NK-92 treated with Interleukin-12 subunit alpha and Interleukin-12 subunit beta, amount 100 ng/mL, for 24 hours (cell line): ENCODE results near the gene ANKRD40.
"Not testable (repeated sequence)": the region's sequence is repeated elsewhere in the genome, so short reads cannot be mapped to it uniquely, and the experiment has no call there.

Experiments used
- DNase-seq: peaks from one replicate; lab custom pipeline; 2025; lab: John Stamatoyannopoulos, UW

The ANKRD40 gene

GRCh38 chr17:50710650-50711049, 2.9 kb upstream of the ANKRD40 start:
- DNase-seq: no peak

- DNase-seq: no peak
Observed at GRCh38 chr17:50710025-50710424, 2.3 kb upstream of the ANKRD40 start.

- DNase-seq: not testable (repeated sequence)
Observed at GRCh38 chr17:50709053-50709452, 1.3 kb upstream of the ANKRD40 start.

GRCh38 chr17:50708050-50709000, 611 bp upstream of the ANKRD40 start:
- no peak for DNase-seq

- DNase-seq: no peak
Observed at GRCh38 chr17:50703162-50703561, 4.6 kb downstream of the ANKRD40 start.

- DNase-seq: no peak
Observed at GRCh38 chr17:50699410-50699809, 8.3 kb downstream of the ANKRD40 start.

GRCh38 chr17:50697663-50698272, 9.9 kb downstream of the ANKRD40 start:
- DNase-seq: no peak

GRCh38 chr17:50697062-50697461, 10.7 kb downstream of the ANKRD40 start:
- DNase-seq: no peak

- DNase-seq: no peak
Observed at GRCh38 chr17:50696365-50696879, 11.3 kb downstream of the ANKRD40 start.

- DNase-seq: no peak
Observed at GRCh38 chr17:50693036-50693682, 14.6 kb downstream of the ANKRD40 start.

- no peak for DNase-seq
Observed at GRCh38 chr17:50692448-50693035, 15.2 kb downstream of the ANKRD40 start.

- no peak for DNase-seq
Observed at GRCh38 chr17:50691550-50692447, 15.9 kb downstream of the ANKRD40 start.

- no peak for DNase-seq
Observed at GRCh38 chr17:50690887-50691549, 16.7 kb downstream of the ANKRD40 start.

GRCh38 chr17:50689956-50690886, 17.5 kb downstream of the ANKRD40 start:
- DNase-seq: no peak

- no peak for DNase-seq
Observed at GRCh38 chr17:50689251-50689650, 18.5 kb downstream of the ANKRD40 start.

- no peak for DNase-seq
Observed at GRCh38 chr17:50688245-50688644, 19.5 kb downstream of the ANKRD40 start.

GRCh38 chr17:50687200-50688066, 20.3 kb downstream of the ANKRD40 start:
- DNase-seq: no peak

- no peak for DNase-seq
Observed at GRCh38 chr17:50686494-50687199, 21.1 kb downstream of the ANKRD40 start.
